ENCODE results near the gene KTN1. TPM values are rescaled to one million over a fixed set of nuclear protein-coding genes. Genes with fewer than 3 reads are reported as not detected.

The KTN1 gene
- total and polyA plus RNA-seq, 7 experiments from 2014 or later, result 20.3 to 131 (median 90.7) TPM

DNA sequence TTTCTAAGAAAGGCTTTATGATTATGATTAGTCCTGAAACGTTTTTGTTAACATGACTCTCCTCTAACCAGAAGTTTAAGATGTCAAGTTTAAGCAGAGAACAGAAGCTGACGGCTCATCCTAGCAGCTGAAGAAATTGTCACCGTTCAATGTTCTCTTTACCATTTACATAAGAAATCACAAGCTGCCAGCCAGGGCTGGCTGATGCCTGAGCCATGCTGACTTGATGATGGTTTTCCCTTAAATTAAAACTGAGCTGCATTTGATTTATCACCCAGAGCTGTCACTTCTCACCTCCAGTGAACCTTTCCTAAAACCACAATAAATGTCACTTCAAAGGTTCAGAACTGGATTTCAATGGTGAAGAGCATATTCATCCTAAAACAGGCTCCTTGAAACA is 153.6 kb downstream of the KTN1 start:
- Histone ChIP-seq H3K36me3 (ENCODE audit: control insufficient read depth in 2 of 3, insufficient read depth in 3 of 3, low read length in 3 of 3) (no peaks in the 10 kb centered on the region), H3K9me3 (ENCODE audit: control insufficient read depth in 2 of 3, low read length in 3 of 3) (no peaks in the 10 kb centered on the region), H3K4me1 (ENCODE audit: control insufficient read depth in 2 of 2, insufficient read depth in 2 of 2, low read length in 2 of 2) (no peaks in the 10 kb centered on the region), H3K27me3 (ENCODE audit: control insufficient read depth in 2 of 2, insufficient read depth in 2 of 2, low read length in 2 of 2) (no peaks in the 10 kb centered on the region), H3K27ac (ENCODE audit: low read depth, low read length) (no peak overlapping the region), H3K4me3 (ENCODE audit: low read length) (no peak overlapping the region)
- ChIA-PET POLR2A (no interaction called here), CTCF (interaction anchor here (0.8 to 2.8 kb wide), 4 partner anchors 9 to 741 kb away, joined by 3 to 27 read pairs (median 4); no protein-coding TSS in a partner anchor)
- Mint-ChIP-seq H3K27ac (no peak overlapping the region), H3K4me3 (no peak overlapping the region), H3K4me1 (peaks cover 0 to 19% (median 0%) of the 10 kb centered on the region in 7 donors), H3K27me3 (peaks cover 0 to 7% (median 0%) of the 10 kb centered on the region in 5 donors), H3K9me3 (peaks cover 0 to 14% (median 0%) of the 10 kb centered on the region in 11 donors), H3K36me3 (peaks cover 0 to 14% (median 0%) of the 10 kb centered on the region in 5 donors)
- no peak for DNase-seq
- ATAC-seq, result no peak
- intact Hi-C loops (cut with micrococcal nuclease), result loop anchor here (2.0 to 10.0 kb wide), 4 partner anchors 29 to 1583 kb away; partner anchors contain the start of gene PELI2 (in 1 of the 2)

Other genes with a start within 250 kb of the KTN1 start
- gene ATG14, start 168.4 kb upstream of the KTN1 start, total RNA-seq, result 10 to 100 TPM in 4 of 5 experiments, 1 to 10 TPM in 1; 7.8 to 19.6 (median 18.8) TPM
- gene ATG14, start 168.4 kb upstream of the KTN1 start, polyA plus RNA-seq, result 1 to 10 TPM; 5.0 to 8.0 TPM
- not detected for gene TBPL2, start 139.6 kb upstream of the KTN1 start, total RNA-seq
- gene TBPL2, start 139.6 kb upstream of the KTN1 start, polyA plus RNA-seq, result not detected

Measured in naive thymus-derived CD4-positive, alpha-beta T cell (primary cell).